Heart left ventricle (tissue), 16 donors: ENCODE results near the gene LMTK3. TPM values are rescaled to one million over a fixed set of nuclear protein-coding genes. Genes with fewer than 3 reads are reported as not detected.
A peak's percentile ranks its signal among the peaks of the same experiment; 100 is the strongest.

Experiments used
- ATAC-seq, 4 donors: fragments of 200-7000 bp; cut with Tn5 transposase; one replicate each; pipeline ENCODE4 v1.9.1; 2020 to 2022; ENCODE audit warnings: moderate library complexity in 4 of 4, mild to moderate bottlenecking in 3 of 4, moderate number of reproducible peaks in 1 of 4
- DNase-seq, 5 donors: peaks; one replicate each; pipeline ENCODE4 v3.0.0-alpha.2; 2020
- H3K27ac ChIP-seq, 12 donors: fragments of 200-600 bp; sonication (generic) in 4 of 12; one replicate each; pipeline versions ENCODE4 v1.5.0 to v1.8.0; 2016 to 2022; ENCODE audit warnings: mild to moderate bottlenecking in 2 of 12
- H3K27me3 ChIP-seq, 9 donors: fragments of 200-600 bp; sonication (generic) in 2 of 9; one replicate each; pipeline versions ENCODE4 v1.5.1 to v1.8.0; 2016 to 2022; ENCODE audit warnings: mild to moderate bottlenecking in 3 of 9
- H3K36me3 ChIP-seq, 9 donors: fragments of 200-600 bp; sonication (generic) in 2 of 9; one replicate each; pipeline versions ENCODE4 v1.5.0 to v1.8.0; 2018 to 2022; ENCODE audit warnings: mild to moderate bottlenecking in 2 of 9
- H3K4me1 ChIP-seq, 12 donors: fragments of 200-600 bp; sonication (generic) in 4 of 12; one replicate each; pipeline versions ENCODE4 v1.5.0 to v1.8.0; 2016 to 2022; ENCODE audit warnings: mild to moderate bottlenecking in 3 of 12
- H3K4me3 ChIP-seq, 12 donors: fragments of 200-600 bp; sonication (generic) in 4 of 12; one replicate each; pipeline versions ENCODE4 v1.5.0 to v1.8.0; 2017 to 2022; ENCODE audit warnings: mild to moderate bottlenecking in 9 of 12, moderate library complexity in 4 of 12
- H3K9me3 ChIP-seq, 12 donors: fragments of 200-600 bp; sonication (generic) in 4 of 12; one replicate each; pipeline versions ENCODE4 v1.5.0 to v1.8.0; 2016 to 2022; ENCODE audit warnings: mild to moderate bottlenecking in 1 of 12
- CTCF ChIP-seq, 12 donors: fragments of 200-600 bp; sonication (generic) in 4 of 12; IDR thresholded peaks; one replicate each; pipeline versions ENCODE4 v1.5.0 to v1.8.0; 2018 to 2022; ENCODE audit warnings: antibody characterized with exemption in 12 of 12, mild to moderate bottlenecking in 5 of 12
- POLR2A ChIP-seq, 2 donors: fragments of 450-650 bp; IDR thresholded peaks; one replicate each; pipeline ENCODE4 v1.6.1; 2017; ENCODE audit warnings: antibody characterized with exemption in 2 of 2, mild to moderate bottlenecking in 2 of 2, moderate library complexity in 2 of 2
- WGBS, 4 donors: extraction: QIAGEN DNeasy Blood & Tissue Kit in 2 of 4; methylation state at CpG; one replicate each; pipeline versions ENCODE4 v1.1.5 to v1.1.7; 2013 to 2018; 5-methylcytosine and 5-hydroxymethylcytosine counted together
- intact Hi-C, 10 donors: fragments of 100-400 bp; cut with DNase I; formaldehyde crosslinking; loops; one replicate each; pipeline versions ENCODE4 v1.11.1 to v1.14.2; 2022
- polyA plus RNA-seq, 2 donors: library from polyadenylated mRNA; stranded (reverse); fragments of 200-250 nt; gene quantifications; one replicate each; pipeline ENCODE4 v1.2.3, GENCODE V29; 2013
- total RNA-seq, 9 donors: library from RNA; depleted of rRNA in 2 of 9; stranded (reverse); fragments of >200 nt in 2 of 9; fragmentation: NEBNext Ultra II Directional in 3 of 9; extraction: Animal tissue kit (Norgen Biotek cat#: 25700) in 3 of 9; gene quantifications; one replicate each; pipeline versions ENCODE4 v1.1.0 to v1.2.4, GENCODE V29; 2016 to 2023
- donor health status: ischemic (EF 13 %, LVEDD 7.1; RV severe dilation, severe dysfunction).
- donor health status: healthy with polysubstance abuse.
- donor health status: DM: no; HTN: yes; CAD: no.
- donor health status: DM: no; HTN: no; CAD: no.
- donor health status: ischemic (EF 25% LVEDD 6.9; RV normal size, moderate dysfunction).
- donor health status: ischemic (EF 25% LVEDD 5.7; RV mildly dilated, moderate dysfunction).
- donor health status: healthy.
- donor health status: DM: yes; HTN: yes; CAD: no.
- donor health status: ischemic (EF 35%, LVEDD 5.7; RV mildly dilated, moderate dysfunction).
- donor health status: nonischemic (EF 11% LVEDD 7.7; RV severe dilation, severe dysfunction).
- donor health status: DM: yes; HTN: yes; CAD: no.
- donor health status: PGD.
- donor health status: ischemic (EF 29% LVEDD 5.4; RV normal size, mild dysfunction).
- donor health status: nonischemic (EF 23%, LVEDD 6.1; RV moderate dilation, normal function).

Gene LMTK3
- total and polyA plus RNA-seq, 11 donors: 0.19 to 1.9 (median 1.3) TPM

GRCh38 chr19:48497728-48498594 is 13.7 kb downstream of the LMTK3 start:
- Histone ChIP-seq H3K27ac (no peak overlapping the region), H3K36me3 (no peaks in the 10 kb centered on the region), H3K4me1 (peaks cover 0 to 34% (median 8%) of the 10 kb centered on the region in 12 donors), H3K27me3 (peaks cover 13 to 59% (median 39%) of the 10 kb centered on the region in 9 donors), H3K4me3 (peak overlapping the region in 6 of 12 donors; percentile 7 to 43 (median 22)), H3K9me3 (no peaks in the 10 kb centered on the region)
- 67 to 78% (median 70%) methylated on average over 31 to 46 of the region's 46 CpGs for WGBS, 4 donors
- ATAC-seq: no peak
- TF ChIP-seq CTCF (IDR thresholded peaks at IDR 0.05): no peak
- TF ChIP-seq POLR2A (IDR thresholded peaks at IDR 0.05): no peak
- intact Hi-C loops: no loop called here
- no peak for DNase-seq

GRCh38 chr19:48496959-48497727 is 14.5 kb downstream of the LMTK3 start:
- no peak for TF ChIP-seq POLR2A (IDR thresholded peaks at IDR 0.05)
- no peak for TF ChIP-seq CTCF (IDR thresholded peaks at IDR 0.05)
- Histone ChIP-seq H3K4me3 (peak overlapping the region in 2 of 12 donors; percentile 23 to 29), H3K4me1 (peaks cover 0 to 34% (median 10%) of the 10 kb centered on the region in 12 donors), H3K27me3 (peaks cover 13 to 51% (median 31%) of the 10 kb centered on the region in 9 donors), H3K27ac (no peak overlapping the region), H3K9me3 (no peaks in the 10 kb centered on the region), H3K36me3 (no peaks in the 10 kb centered on the region)
- intact Hi-C loops: no loop called here
- WGBS, 4 donors: 70 to 83% (median 79%) methylated on average over 36 to 45 of the region's 45 CpGs
- no peak for ATAC-seq
- DNase-seq: no peak

DNA sequence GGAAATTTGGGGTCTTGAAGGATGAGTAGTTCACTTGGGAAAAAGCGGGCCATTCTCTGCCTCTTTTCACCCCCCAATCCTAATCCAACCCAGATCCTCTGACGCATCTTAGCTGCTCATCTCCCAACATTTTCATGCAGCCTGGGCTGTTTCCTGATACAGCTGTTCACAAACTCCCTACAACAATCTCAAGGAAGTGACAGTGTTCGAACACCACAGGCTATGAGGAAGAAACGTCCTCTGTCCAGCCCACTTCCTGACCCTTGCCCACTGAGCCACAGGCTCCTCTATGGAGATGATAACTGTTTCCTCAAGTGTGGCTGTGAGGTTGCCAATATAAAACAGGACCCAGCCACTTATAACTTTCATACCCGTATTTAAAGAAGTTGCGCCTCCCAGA is 16.2 kb downstream of the LMTK3 start:
- ATAC-seq: no peak
- 58 to 67% (median 64%) methylated on average over 6 of the region's 6 CpGs for WGBS, 4 donors
- no peak overlapping the region for H3K27ac ChIP-seq
- no peaks in the 10 kb centered on the region for H3K36me3 ChIP-seq
- TF ChIP-seq CTCF (IDR thresholded peaks at IDR 0.05): no peak
- no peak for TF ChIP-seq POLR2A (IDR thresholded peaks at IDR 0.05)
- peaks cover 2 to 48% (median 17%) of the 10 kb centered on the region in 9 donors for H3K27me3 ChIP-seq
- H3K9me3 ChIP-seq: no peaks in the 10 kb centered on the region
- peaks cover 0 to 37% (median 9%) of the 10 kb centered on the region in 12 donors for H3K4me1 ChIP-seq
- no peak overlapping the region for H3K4me3 ChIP-seq
- intact Hi-C loops: no loop called here
- DNase-seq: no peak
